Mucosa of rectum (tissue), 2 donors: ENCODE data around the gene ASIC4.

ENCODE experiments used
- H3K27ac ChIP-seq, 2 donors: one replicate each; pipeline ENCODE4 v1.7.0; 2013; ENCODE audit warnings: inconsistent platforms in 2 of 2, low read depth in 2 of 2, low read length in 2 of 2
- H3K27me3 ChIP-seq, 2 donors: one replicate each; pipeline ENCODE4 v1.7.0; 2013; ENCODE audit warnings: low read length in 2 of 2; ENCODE audit not compliant: control insufficient read depth in 2 of 2, insufficient read depth in 2 of 2
- H3K36me3 ChIP-seq, 2 donors: one replicate each; pipeline ENCODE4 v1.7.0; 2013; ENCODE audit warnings: low read length in 2 of 2; ENCODE audit not compliant: control insufficient read depth in 2 of 2, insufficient read depth in 2 of 2
- H3K4me1 ChIP-seq, 2 donors: one replicate each; pipeline ENCODE4 v1.7.0; 2013; ENCODE audit warnings: low read length in 2 of 2, mild to moderate bottlenecking in 1 of 2; ENCODE audit not compliant: control insufficient read depth in 2 of 2, insufficient read depth in 2 of 2
- H3K4me3 ChIP-seq, 2 donors: one replicate each; pipeline ENCODE4 v1.7.0; 2013; ENCODE audit warnings: low read length in 2 of 2
- H3K9ac ChIP-seq, 2 donors: one replicate each; pipeline ENCODE4 v1.7.0; 2013; ENCODE audit warnings: low read length in 2 of 2, low read depth in 1 of 2, mild to moderate bottlenecking in 1 of 2
- H3K9me3 ChIP-seq, 2 donors: one replicate each; pipeline ENCODE4 v1.7.0; 2013; ENCODE audit warnings: low read length in 2 of 2; ENCODE audit not compliant: control insufficient read depth in 2 of 2
- donor health status: healthy.
- donor health status: Normal muscosa, but diverticular disease.

Gene ASIC4

GRCh38 chr2:219574484-219575311, 60.4 kb downstream of the ASIC4 start:
- H3K4me1 ChIP-seq, result peaks cover 4% of the 10 kb centered on the region in 2 donors
- H3K27me3 ChIP-seq, result peaks cover 12 to 26% of the 10 kb centered on the region in 2 donors
- no peaks in the 10 kb centered on the region for H3K9me3 ChIP-seq
- no peak overlapping the region for H3K27ac ChIP-seq
- no peaks in the 10 kb centered on the region for H3K36me3 ChIP-seq
- H3K9ac ChIP-seq, result no peak overlapping the region
- H3K4me3 ChIP-seq, result no peak overlapping the region

DNA sequence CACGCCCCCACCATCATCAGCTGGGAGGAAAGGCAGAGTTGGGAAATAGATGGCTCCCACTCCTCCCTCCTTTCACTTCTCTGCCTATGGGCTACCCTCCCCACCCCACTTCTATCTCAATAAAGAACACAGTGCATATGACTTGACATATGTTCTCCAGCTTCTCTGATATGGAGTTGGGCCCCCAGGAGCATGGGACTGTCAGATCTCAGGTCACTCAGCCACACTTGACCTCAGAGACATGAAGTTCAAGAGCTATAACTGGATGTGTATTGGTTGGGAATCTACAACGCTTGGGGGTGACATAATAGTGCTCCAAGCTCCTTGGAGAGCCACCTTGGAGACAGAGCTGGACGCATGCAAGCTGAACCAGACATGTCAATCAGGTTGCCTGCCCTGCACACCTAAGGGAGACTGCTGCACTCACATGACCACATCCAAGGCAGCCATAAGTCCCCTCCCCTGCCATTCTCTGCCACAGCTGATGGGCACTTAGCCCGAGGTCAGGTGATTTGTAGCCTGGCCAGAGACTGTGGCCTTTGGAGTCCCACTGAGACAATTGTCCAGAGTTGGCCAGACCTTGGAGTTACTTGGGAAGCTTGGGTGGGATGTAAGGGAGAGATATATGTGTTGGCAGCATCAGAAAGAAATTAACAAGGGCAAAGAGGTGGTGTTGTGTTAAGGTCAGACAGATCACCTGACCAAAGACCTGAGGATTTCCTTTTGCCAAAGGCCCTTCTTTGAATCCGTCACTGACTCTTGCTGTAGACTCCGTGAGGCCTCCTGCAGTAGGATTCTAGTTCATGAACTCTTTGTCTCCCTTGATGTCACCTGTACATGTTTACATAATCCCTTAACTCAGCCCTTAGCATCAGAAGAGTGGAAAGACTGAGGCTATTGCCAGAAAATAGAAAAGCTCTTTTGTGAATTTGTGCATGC, 61.6 kb downstream of the ASIC4 start:
- no peak overlapping the region for H3K27ac ChIP-seq

DNA sequence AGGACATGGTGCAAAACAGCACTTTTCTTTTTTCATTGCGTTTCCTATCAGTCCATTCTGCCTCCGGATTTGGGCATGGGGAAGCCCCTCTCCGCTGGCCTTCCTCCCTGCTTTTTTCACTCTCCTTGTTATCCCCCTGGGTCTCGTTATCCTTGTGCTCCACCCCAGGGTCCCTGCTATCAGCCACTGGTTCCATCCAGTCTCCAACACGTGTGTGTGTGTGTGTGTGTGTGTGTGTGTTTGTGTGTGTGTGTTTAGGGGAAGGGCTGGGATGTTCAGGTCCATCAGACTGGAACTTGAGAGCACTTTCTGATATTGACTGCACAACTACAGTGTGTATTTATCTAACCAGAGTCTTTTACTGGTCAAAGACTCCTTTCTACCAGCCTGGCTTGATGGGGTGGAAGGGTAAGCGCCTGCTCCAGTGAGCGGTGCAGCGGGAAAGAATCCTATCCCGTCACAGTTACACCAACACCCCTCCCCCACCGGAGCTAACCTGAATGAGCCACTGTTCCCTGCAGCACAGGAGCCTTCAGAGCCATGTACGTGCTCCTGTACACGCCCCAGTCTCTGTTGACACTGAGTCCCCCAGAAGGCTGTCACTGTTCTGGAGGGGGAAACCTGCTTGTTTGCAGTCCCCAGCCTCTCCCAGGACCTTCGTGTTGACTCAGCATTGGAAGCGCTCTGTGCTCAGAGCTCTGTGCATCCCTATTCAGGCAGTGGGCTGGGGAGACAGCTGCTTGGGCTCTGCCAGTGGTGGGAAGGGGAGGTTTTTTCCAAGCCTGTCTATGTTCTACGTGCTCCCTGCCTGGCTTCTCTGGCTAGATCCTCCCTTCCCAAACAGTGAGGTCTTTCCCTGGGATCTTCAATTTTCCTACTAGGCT, 62.5 kb downstream of the ASIC4 start:
- H3K27ac ChIP-seq, result no peak overlapping the region

More for the DNA sequence above, 61.6 kb downstream of the ASIC4 start:
- Histone ChIP-seq H3K9ac (no peak overlapping the region), H3K4me3 (no peak overlapping the region), H3K9me3 (no peaks in the 10 kb centered on the region), H3K4me1 (no peaks in the 10 kb centered on the region), H3K36me3 (no peaks in the 10 kb centered on the region), H3K27me3 (peaks cover 12 to 22% of the 10 kb centered on the region in 2 donors)

GRCh38 chr2:219578811-219579613, 64.7 kb downstream of the ASIC4 start:
- Histone ChIP-seq H3K27ac (no peak overlapping the region), H3K4me1 (no peaks in the 10 kb centered on the region), H3K36me3 (no peaks in the 10 kb centered on the region), H3K9ac (no peak overlapping the region), H3K4me3 (no peak overlapping the region), H3K27me3 (peaks cover 4 to 14% of the 10 kb centered on the region in 2 donors), H3K9me3 (no peaks in the 10 kb centered on the region)

More for the DNA sequence above, 62.5 kb downstream of the ASIC4 start:
- Histone ChIP-seq H3K4me1 (no peaks in the 10 kb centered on the region), H3K9me3 (no peaks in the 10 kb centered on the region), H3K9ac (no peak overlapping the region), H3K36me3 (no peaks in the 10 kb centered on the region), H3K4me3 (no peak overlapping the region), H3K27me3 (peaks cover 12 to 22% of the 10 kb centered on the region in 2 donors)

DNA sequence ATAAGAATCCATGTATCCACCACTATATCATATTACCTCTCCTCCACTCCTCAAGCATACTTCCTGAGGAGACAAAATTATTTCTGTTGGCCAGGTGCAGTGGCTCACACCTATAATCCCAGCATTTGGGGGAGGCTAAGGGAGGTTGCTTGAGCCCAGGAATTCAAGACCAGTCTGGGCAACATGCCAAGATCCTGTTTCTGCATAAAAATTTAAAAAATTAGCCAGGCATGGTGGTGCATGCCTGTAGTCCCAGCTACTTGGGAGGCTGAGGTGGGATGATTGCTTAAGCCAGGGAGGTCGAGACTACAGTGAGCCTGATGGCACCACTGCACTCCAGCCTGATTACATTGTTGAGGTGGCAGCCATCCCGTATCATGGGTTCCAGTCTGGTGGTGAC, 67.1 kb downstream of the ASIC4 start:
- peaks cover 0 to 6% of the 10 kb centered on the region in 2 donors for H3K27me3 ChIP-seq
- H3K9me3 ChIP-seq, result no peaks in the 10 kb centered on the region
- no peak overlapping the region for H3K4me3 ChIP-seq
- H3K4me1 ChIP-seq, result no peaks in the 10 kb centered on the region
- no peak overlapping the region for H3K27ac ChIP-seq
- H3K36me3 ChIP-seq, result no peaks in the 10 kb centered on the region
- no peak overlapping the region for H3K9ac ChIP-seq
